Measurements from ENCODE around the gene TWIST2. TPM values are rescaled to one million over a fixed set of nuclear protein-coding genes. Genes with fewer than 3 reads are reported as not detected.

The TWIST2 gene
- total RNA-seq, 4 donors from 2014 or later, result 37.4 to 51.6 (median 47.4) TPM

DNA sequence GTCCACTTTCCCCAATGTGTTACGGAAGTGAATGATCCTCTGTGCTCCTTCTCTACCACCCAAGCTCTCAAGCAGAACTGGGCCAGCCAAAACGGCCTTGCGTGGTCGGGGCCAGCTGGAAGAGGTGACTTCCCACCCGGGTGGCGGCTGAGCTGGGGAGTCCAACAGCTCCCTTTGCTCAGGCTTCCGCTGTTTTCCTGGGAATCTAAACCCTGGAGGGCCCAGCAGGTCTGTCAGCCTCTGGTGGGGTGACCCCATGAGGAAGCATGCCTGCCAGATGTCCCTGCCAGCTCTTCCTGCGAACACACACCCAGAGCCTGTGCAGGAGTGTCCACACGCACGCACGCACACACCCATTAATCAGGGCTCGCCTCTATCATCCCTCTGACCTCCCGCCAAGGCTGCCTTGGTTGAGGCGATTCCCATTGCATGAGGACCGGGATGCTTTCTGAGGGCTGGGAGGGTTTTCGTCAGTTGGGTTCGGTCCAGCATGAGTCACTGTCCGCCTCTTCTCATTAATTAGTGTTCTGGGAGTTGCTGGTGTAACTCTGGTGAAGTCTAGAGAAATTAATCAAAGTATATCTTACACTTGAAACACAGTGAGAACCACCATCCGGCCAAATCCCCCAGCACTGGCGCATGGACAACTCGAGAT, 90.6 kb downstream of the TWIST2 start:
- Histone ChIP-seq H3K9me3 (peaks cover 0 to 14% (median 9%) of the 10 kb centered on the region in 4 donors), H3K4me1 (peaks cover 2 to 18% (median 13%) of the 10 kb centered on the region in 4 donors), H3K27me3 (no peaks in the 10 kb centered on the region), H3K27ac (replicated peaks in 1 of 4) (peak overlapping the region in 1 of 4 donors; percentile 12), H3K36me3 (no peaks in the 10 kb centered on the region), H3K4me3 (no peak overlapping the region)
- DNase-seq (ENCODE audit: extremely low spot score), result peak; percentile 98
- peak; percentile 41 to 57 for TF ChIP-seq POLR2AphosphoS5 (IDR thresholded peaks at IDR 0.05)
- TF ChIP-seq EP300 (IDR thresholded peaks at IDR 0.05), result no peak
- TF ChIP-seq CTCF (IDR thresholded peaks at IDR 0.05), result no peak
- no peak for TF ChIP-seq POLR2A (IDR thresholded peaks at IDR 0.05; ENCODE audit: low read depth)
- intact Hi-C loops (cut with DNase I), result no loop called here
- 46% methylated on average over 11 of the region's 21 CpGs for WGBS

DNA sequence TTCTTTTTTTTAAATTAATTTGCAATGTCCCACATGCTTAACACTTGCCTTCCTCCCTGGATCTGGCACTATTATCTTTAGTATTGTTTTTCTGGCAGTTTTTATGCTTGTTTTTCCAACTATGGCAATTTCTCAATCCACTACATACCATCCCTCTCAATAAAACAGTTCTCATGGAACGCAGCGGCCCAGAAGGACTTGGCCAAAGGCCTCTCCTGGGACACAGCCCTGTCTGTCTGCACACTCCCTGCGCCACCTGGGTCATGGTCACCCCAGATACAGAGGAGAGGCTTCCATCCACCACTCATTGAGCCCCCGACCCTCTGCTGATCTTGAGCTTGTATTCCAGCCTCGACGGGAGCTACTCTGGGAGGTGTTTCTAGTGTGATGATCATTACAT, 91.2 kb downstream of the TWIST2 start:
- no peak for DNase-seq (ENCODE audit: extremely low spot score)
- H3K9me3 ChIP-seq, result peaks cover 0 to 8% (median 4%) of the 10 kb centered on the region in 4 donors
- no peaks in the 10 kb centered on the region for H3K36me3 ChIP-seq
- peaks cover 2 to 18% (median 13%) of the 10 kb centered on the region in 4 donors for H3K4me1 ChIP-seq
- WGBS, result 63% methylated on average over 6 of the region's 6 CpGs
- H3K27me3 ChIP-seq, result no peaks in the 10 kb centered on the region
- TF ChIP-seq EP300 (IDR thresholded peaks at IDR 0.05), result no peak
- no peak for TF ChIP-seq CTCF (IDR thresholded peaks at IDR 0.05)
- no peak for TF ChIP-seq POLR2AphosphoS5 (IDR thresholded peaks at IDR 0.05)
- TF ChIP-seq POLR2A (IDR thresholded peaks at IDR 0.05; ENCODE audit: low read depth), result no peak
- intact Hi-C loops (cut with DNase I), result no loop called here
- no peak overlapping the region for H3K4me3 ChIP-seq
- H3K27ac ChIP-seq (replicated peaks in 1 of 4), result peak overlapping the region in 2 of 4 donors; percentile 42 to 57

- 93% methylated on average over 8 of the region's 8 CpGs for WGBS
- H3K27ac ChIP-seq (replicated peaks in 1 of 4), result peak overlapping the region in 2 of 4 donors; percentile 42 to 57
Measured at GRCh38 chr2:238939521-238940403, 91.9 kb downstream of the TWIST2 start.

DNA sequence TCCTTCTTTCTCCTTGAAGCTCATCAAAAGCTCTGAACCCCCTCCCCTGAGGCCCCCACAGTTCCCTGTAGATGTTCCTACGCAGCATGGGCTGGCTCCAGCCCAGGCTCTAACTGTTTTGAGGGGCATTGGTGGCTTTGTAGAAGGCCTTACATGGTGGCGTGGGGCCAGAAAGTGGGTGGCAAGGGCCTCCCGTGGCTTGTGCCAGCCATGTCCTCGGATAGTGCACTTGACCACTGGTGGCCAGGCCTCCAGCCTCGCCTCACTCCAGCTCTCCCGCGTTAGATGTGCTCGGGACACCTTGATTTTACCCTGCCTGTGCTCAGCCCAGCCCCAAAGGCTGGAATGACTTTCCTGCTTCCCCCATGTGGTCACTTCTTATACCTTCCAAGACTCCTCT, 92.9 kb downstream of the TWIST2 start:
- Histone ChIP-seq H3K9me3 (no peaks in the 10 kb centered on the region), H3K4me3 (no peak overlapping the region), H3K27ac (replicated peaks in 1 of 4) (no peak overlapping the region), H3K4me1 (peaks cover 2 to 20% (median 14%) of the 10 kb centered on the region in 4 donors), H3K27me3 (no peaks in the 10 kb centered on the region), H3K36me3 (no peaks in the 10 kb centered on the region)
- DNase-seq (ENCODE audit: extremely low spot score), result peak; percentile 77
- TF ChIP-seq POLR2A (IDR thresholded peaks at IDR 0.05; ENCODE audit: low read depth) (no peak), CTCF (IDR thresholded peaks at IDR 0.05) (no peak), POLR2AphosphoS5 (IDR thresholded peaks at IDR 0.05) (no peak), EP300 (IDR thresholded peaks at IDR 0.05) (no peak)
- intact Hi-C loops (cut with DNase I), result loop anchor here (10.0 kb wide), 2 partner anchors 96 to 576 kb away; partner anchors contain the start of gene TWIST2
- WGBS, result 87% methylated on average over 8 of the region's 8 CpGs

More at GRCh38 chr2:238939521-238940403, 91.9 kb downstream of the TWIST2 start:
- Histone ChIP-seq H3K27me3 (no peaks in the 10 kb centered on the region), H3K4me3 (no peak overlapping the region), H3K36me3 (no peaks in the 10 kb centered on the region), H3K9me3 (peaks cover 0 to 3% (median 1%) of the 10 kb centered on the region in 4 donors), H3K4me1 (peaks cover 2 to 18% (median 13%) of the 10 kb centered on the region in 4 donors)
- TF ChIP-seq CTCF (IDR thresholded peaks at IDR 0.05) (no peak), POLR2A (IDR thresholded peaks at IDR 0.05; ENCODE audit: low read depth) (no peak), POLR2AphosphoS5 (IDR thresholded peaks at IDR 0.05) (no peak), EP300 (IDR thresholded peaks at IDR 0.05) (no peak)
- DNase-seq (ENCODE audit: extremely low spot score), result peak; percentile 85
- intact Hi-C loops (cut with DNase I), result loop anchor here (10.0 kb wide), 2 partner anchors 95 to 575 kb away; partner anchors contain the start of gene TWIST2

All from esophagus muscularis mucosa (tissue), 4 donors.